Measurements from ENCODE around the gene SLC6A19.
"Not testable (repeated sequence)": the region's sequence is repeated elsewhere in the genome, so short reads cannot be mapped to it uniquely, and the experiment has no call there.

Gene SLC6A19

DNA sequence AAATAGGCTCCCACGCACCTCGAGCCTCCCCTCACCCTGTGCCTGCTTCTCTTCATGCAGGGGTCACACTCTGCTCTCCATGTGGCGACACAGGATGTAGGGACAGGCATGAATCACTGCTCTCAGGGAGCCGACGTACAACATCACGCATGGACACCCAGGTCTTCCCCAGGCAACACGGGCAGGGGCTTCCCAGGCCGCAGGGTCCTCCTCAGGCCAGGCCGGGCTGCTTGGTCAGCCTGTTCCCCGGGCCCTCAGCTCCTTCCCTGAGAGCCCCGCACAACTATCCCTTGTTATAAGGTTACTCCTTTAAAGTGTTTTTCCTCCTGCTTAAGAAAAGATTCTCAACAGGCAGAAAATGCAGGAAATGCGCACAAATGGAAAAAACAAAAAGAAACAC is 24.8 kb downstream of the SLC6A19 start:
- DNase-seq, result no peak

DNA sequence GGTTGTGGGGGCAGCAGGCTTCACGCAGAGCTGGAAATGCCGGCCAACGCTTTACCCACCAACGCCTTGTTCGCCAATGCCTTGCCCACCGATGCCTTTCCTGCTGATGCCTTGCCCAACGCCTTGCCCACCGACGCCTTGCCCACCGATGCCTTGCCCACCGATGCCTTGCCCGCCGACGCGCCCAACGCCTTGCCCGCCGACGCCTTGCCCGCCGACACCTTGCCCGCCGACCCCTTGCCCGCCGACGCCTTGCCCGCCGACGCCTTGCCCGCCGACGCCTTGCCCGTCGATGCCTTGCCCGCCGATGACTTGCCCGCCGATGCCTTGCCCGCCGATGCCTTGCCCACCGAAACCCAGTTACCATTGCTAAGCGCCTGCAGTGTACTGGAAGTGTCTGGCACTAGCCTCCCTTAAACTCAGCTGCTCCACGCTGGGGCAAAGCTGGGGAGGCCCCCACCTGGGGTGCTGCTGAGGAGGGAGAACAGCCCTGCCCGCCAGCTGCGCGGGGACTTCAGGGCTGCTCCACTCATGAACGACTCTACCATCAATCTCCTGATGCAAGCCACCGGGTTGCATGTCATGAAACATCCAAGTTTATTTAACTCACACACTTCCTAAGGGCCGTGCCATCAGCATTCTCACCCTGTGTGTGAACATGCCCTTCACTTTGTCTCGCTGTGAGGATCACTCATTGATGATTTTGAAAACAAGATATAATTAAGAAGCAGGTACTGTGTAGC is 25.6 kb downstream of the SLC6A19 start:
- no peak for DNase-seq

DNA sequence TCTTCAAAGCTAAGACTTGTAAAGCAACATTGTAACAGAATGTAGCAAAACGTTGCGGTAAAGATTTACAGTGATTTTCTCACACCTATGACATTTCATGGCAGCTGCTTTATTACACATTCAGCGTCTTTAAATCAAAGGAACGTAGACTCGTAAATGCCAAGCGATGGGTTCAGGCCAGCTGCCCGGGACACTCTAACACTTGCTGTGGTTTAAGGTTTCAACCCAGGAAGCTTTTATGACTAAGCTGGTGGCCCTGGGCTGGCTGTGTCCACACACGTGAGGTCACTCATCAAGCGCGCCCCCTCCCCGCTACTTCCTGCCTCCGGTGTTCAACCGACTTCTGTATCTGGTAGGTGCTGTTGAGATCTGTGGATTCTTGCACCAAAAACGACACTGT is 26.3 kb downstream of the SLC6A19 start:
- DNase-seq, result no peak

DNA sequence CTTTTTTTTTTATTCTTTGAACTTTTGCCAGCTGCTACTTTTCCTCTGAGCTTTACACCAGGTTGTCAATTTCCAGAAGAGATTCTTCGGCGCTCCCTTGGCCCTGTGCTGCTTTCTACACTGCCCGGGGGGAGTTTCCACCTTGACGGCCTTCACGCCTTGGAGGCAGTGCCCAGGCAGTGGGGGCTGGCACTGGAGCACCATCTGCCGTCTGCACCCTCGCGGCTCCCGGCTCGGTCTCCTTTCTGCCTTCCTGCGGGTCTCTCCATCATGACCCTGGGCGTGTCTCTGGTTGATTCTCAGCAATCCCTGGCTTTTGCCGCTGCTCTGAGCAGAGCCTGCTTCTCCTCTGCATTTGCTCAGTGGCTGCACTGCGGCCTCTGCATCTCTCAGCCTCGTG is 26.7 kb downstream of the SLC6A19 start:
- no peak for DNase-seq

- not testable (repeated sequence) for DNase-seq
Observed at GRCh38 chr5:1229023-1229422, 27.6 kb downstream of the SLC6A19 start.

- DNase-seq, result no peak
Observed at GRCh38 chr5:1229822-1230221, 28.4 kb downstream of the SLC6A19 start.

DNA sequence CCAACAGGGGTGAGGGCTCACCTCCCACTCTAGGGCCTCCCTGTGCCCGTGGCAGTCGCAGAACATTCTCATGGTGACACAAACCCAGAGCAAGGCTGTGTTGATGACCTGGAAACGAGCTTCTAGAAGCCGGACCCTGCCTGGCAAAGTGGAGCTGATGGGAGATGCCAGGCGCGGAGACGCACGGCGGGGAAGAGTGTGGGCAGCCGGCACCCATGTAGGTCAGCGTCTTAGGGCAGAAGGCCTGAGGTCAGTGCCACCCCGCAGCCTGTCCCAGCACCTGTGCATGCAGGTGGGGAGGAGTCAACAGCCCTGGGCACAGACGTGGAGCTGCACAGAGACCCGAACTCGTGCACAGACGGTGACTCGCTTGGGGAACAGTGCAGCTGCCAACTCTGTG is 29.2 kb downstream of the SLC6A19 start:
- no peak for DNase-seq

DNA sequence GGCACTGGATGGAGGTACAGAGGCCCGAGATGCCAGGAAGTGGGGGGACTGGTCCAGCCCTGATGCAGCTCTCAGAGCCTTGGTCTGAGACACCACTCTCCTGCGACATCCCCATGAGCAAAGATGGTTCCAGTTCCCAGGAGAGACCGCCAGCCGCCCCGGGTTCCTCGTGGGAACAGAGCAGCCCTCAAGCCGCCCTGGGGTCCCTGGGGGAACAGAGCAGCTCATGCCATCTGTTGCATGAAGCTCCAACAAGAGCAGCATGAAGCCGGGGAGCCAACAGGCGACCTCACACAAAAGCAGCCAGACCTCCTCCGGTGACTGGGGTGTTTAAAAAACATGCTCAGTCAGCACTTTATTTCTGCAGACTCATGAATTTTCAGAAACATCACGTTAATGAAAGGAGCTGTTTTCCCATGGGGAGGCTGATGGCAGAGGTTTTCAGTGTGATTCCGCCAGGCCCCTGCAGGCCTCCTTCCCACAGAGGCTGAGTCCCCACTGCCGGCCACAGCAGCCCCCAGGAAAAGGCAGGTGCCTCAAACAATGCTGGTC is 30.0 kb downstream of the SLC6A19 start:
- no peak for DNase-seq

DNA sequence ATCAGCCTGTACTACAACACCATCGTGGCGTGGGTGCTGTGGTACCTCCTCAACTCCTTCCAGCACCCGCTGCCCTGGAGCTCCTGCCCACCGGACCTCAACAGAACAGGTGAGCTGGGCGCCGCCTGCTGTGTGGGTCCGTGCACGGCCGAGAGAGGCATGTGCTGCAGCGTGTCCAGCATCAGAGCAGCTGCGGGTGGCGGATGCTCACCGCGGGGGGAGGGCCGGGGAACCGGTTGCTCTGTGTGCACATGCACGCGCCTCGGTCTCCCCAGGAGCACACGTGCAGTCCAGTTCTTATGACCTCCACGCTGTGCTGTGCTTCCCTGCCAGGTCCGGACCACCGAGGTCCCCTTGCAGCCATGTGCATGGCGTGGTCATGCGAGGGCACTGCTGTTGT is 31.4 kb downstream of the SLC6A19 start:
- no peak for DNase-seq

- DNase-seq, result no peak
Observed at GRCh38 chr5:1235379-1235778, 34.0 kb downstream of the SLC6A19 start.

DNA sequence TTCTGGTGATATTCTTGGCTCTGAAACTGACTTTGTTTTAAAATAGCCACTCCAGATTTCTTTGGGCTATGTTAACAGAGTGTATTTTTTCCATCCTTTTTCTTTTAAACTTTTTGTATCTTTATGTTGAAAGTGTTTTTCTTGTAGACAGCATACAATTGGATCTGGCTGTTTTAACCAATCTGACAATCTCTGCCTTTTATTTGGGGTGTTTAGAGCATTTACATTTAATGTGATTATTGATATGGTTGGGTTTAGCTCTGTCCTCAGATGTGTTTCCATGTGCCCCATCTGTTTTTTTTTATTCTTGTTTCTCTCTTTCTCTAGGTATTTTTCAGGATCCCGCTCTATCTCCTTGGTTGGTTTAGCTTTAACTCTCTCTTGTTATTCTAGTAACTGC is 34.4 kb downstream of the SLC6A19 start:
- DNase-seq, result no peak

- DNase-seq, result no peak
Observed at GRCh38 chr5:1239505-1240251, 38.3 kb downstream of the SLC6A19 start.

DNA sequence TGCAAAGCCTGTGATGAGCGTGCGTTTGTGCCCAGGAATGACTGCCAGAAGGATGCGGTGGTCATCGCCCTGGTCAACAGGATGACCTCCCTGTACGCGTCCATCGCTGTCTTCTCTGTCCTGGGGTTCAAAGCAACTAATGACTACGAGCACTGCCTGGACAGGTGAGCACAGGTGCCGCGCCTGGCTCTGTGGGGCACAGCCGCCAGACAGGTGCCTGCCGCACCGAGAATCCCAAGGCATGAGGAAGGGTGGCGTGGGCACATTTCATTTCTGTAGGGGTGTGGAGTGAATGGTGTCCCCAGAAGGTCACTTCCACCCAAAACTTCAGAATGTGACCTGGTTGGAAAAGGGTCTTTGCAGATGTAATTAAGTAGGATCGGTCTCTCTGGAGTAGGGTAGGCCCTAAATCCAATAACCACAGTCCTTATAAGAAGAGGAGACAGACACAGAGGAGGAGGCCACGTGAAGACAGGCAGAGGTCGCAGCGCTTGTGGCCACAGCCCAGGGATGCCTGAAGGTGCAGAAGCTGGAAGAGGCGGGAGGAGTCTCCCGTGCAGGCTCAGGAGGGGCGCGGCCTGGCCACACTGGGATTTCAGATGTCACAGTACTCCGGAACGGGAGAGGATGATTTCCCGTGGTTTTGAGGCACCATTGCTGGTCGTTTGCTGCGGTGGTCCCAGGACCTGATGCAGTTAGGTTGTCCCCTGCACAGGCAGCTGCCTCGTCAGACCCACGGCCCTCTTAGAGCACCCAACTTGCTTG is 39.3 kb downstream of the SLC6A19 start:
- DNase-seq, result no peak

DNA sequence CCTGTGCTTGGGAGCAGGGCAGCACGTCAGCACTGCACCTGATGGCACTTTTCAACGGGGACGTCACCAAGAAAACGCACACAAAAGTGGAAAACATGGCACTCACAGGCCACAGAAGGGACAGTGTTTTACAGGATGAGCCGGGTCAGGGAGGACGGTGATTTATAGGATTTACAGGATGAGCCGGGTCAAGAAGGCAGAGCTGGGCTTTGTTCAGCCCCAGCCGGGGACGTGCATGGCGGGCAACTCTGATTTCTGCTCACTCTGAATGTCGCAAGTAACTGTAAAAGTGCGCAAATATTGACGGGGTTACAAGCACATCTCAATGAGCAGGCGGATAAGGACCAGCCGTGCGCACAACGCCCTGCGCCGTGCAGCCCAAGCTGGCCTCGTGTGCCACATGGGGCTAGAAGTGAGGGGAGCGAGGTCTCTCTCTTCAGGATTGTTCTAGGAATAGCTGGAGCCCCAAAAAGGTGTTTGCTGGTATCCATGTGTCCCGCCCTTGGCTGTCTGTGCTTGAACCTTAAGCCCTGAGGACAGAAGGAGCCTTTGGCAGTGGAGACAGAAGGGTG is 40.2 kb downstream of the SLC6A19 start:
- no peak for DNase-seq

DNA sequence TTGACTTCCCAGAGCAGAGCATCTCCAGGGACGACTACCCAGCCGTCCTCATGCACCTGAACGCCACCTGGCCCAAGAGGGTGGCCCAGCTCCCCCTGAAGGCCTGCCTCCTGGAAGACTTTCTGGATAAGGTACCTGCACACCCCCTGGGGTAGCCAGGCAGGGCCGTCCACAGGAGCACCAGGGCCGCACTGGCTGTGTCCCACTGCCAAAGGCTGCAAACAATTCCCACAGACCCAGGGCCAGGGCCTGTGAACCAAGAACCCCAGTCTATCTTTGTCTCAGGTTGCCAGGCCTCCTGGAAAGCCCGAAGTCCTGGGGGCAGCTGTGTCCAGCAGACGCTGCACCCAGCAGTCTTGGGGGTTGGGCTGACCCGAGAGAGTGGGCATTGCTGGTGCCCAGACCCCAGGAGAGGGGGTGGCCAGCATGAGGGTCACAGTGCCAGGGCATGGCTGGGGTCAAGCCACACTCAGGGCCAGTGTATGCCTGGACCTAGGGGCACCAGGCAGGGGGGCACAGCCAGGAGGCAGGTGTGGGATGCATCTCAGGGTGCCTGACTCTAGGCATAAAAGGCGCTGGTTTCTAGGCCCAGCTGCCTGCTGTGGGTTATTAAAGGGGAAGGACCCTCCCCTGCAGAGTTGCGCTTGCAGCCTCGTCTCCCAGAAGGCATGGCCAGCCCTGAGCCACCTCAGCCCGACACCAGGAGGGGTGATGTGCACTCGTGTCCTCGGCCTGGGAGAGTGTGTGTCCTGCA is 41.5 kb downstream of the SLC6A19 start:
- DNase-seq, result no peak

- DNase-seq, result no peak
Observed at GRCh38 chr5:1243487-1244130, 42.2 kb downstream of the SLC6A19 start.

DNA sequence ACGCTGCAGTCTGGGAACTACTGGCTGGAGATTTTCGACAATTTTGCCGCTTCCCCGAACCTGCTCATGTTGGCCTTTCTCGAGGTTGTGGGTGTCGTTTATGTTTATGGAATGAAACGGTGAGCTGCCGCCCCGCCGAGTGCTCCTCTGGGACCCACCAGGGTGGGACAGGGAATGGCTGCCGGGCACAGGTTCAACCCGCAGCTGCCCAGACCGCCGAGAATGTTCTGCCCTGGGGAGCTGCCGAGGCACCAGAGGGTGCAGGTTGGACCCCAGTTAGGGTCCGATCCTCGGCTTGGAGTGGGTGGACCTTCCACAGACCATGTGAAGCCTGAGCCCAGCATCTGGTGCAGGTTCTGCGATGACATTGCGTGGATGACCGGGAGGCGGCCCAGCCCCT is 42.9 kb downstream of the SLC6A19 start:
- DNase-seq, result no peak

GRCh38 chr5:1244976-1245375 is 43.6 kb downstream of the SLC6A19 start:
- no peak for DNase-seq

GRCh38 chr5:1245905-1246576 is 44.6 kb downstream of the SLC6A19 start:
- no peak for DNase-seq

- no peak for DNase-seq
Observed at GRCh38 chr5:1246711-1247431, 45.5 kb downstream of the SLC6A19 start.

DNA sequence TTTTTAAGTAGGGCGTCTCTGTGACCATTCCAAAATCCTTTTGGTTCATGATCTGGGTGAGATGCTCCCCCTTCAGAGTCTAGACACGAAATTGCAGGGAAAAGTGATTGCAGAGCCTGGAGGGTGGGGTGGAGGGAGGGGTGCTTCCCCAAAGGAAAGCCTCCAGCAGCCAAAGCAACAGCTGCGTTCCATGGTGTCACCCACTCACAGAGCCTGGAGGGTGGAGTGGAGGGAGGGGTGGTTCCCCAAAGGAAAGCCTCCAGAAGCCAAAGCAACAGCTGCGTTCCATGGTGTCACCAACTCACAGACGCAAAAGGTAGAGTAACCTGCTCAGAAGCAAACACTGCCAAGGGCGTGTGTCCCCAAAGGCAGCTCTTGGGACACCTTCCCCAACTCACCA is 46.4 kb downstream of the SLC6A19 start:
- DNase-seq, result no peak
